GM23338 (cell line): Measurements from ENCODE around the gene ZFR. TPM values are rescaled to one million over a fixed set of nuclear protein-coding genes. Genes with fewer than 3 reads are reported as not detected.

Experiments
- ATAC-seq: fragments of 200-7000 bp; cut with Tn5 transposase; 3 replicates; pipeline ENCODE4 v1.9.1; 2020
- DNase-seq: peaks from one replicate; pipeline ENCODE4 v3.0.0-alpha.2; 2015; ENCODE audit warnings: low spot score
- H2AFZ ChIP-seq: fragments of 200-600 bp; sonication (generic); 2 replicates; pipeline ENCODE4 v1.8.0; 2016; ENCODE audit warnings: antibody characterized with exemption, mild to moderate bottlenecking, moderate library complexity
- H3F3A ChIP-seq: fragments of 200-600 bp; sonication (generic); replicated peaks from 2 replicates; pipeline ENCODE4 v1.8.0; 2017; ENCODE audit warnings: antibody characterized with exemption, mixed run types, low read depth
- H3K27ac ChIP-seq: fragments of 200-600 bp; sonication (generic); 2 replicates; pipeline ENCODE4 v1.6.1; 2016; ENCODE audit warnings: low read depth
- H3K27me3 ChIP-seq: fragments of 200-600 bp; sonication (generic); 2 replicates; pipeline ENCODE4 v1.8.0; 2016; ENCODE audit warnings: mild to moderate bottlenecking, mixed run types, moderate library complexity; ENCODE audit not compliant: insufficient read depth
- H3K36me3 ChIP-seq: fragments of 200-600 bp; sonication (generic); 2 replicates; pipeline ENCODE4 v1.8.0; 2016; ENCODE audit warnings: mild to moderate bottlenecking; ENCODE audit not compliant: insufficient read depth
- H3K4me1 ChIP-seq: fragments of 200-600 bp; sonication (generic); 2 replicates; pipeline ENCODE4 v1.8.0; 2016; ENCODE audit warnings: mild to moderate bottlenecking, moderate library complexity; ENCODE audit not compliant: insufficient read depth
- H3K4me2 ChIP-seq: fragments of 200-600 bp; sonication (generic); 2 replicates; pipeline ENCODE4 v1.7.1; 2017; ENCODE audit warnings: mixed run types
- H3K4me3 ChIP-seq: fragments of 200-600 bp; sonication (generic); 2 replicates; pipeline ENCODE4 v1.6.1; 2016; ENCODE audit warnings: mixed run types
- H3K79me2 ChIP-seq: fragments of 200-600 bp; sonication (generic); replicated peaks from 2 replicates; pipeline ENCODE4 v1.8.0; 2017; ENCODE audit warnings: mild to moderate bottlenecking; ENCODE audit not compliant: insufficient read depth
- H3K9me2 ChIP-seq: fragments of 200-600 bp; sonication (generic); 2 replicates; pipeline ENCODE4 v1.8.0; 2017; ENCODE audit not compliant: insufficient read depth
- H4K20me1 ChIP-seq: fragments of 200-600 bp; sonication (generic); replicated peaks from 2 replicates; pipeline ENCODE4 v1.8.0; 2017; ENCODE audit warnings: mild to moderate bottlenecking; ENCODE audit not compliant: insufficient read depth
- H3K27ac Mint-ChIP-seq: 2 replicates; pipeline ENCODE4 v1.8.0; 2020; ENCODE audit warnings: inconsistent platforms, mild to moderate bottlenecking, moderate library complexity, mixed read lengths
- H3K27me3 Mint-ChIP-seq: 3 replicates; pipeline ENCODE4 v1.8.0; 2022; ENCODE audit warnings: low read depth, mild to moderate bottlenecking, moderate library complexity, mixed read lengths, inconsistent platforms; ENCODE audit not compliant: insufficient read depth, poor library complexity
- H3K36me3 Mint-ChIP-seq: 3 replicates; pipeline ENCODE4 v1.8.0; 2021; ENCODE audit warnings: low read depth, mild to moderate bottlenecking, inconsistent platforms, moderate library complexity, mixed read lengths
- H3K4me1 Mint-ChIP-seq: 3 replicates; pipeline ENCODE4 v1.8.0; 2020; ENCODE audit warnings: mild to moderate bottlenecking, inconsistent platforms, mixed read lengths
- H3K4me3 Mint-ChIP-seq: 3 replicates; pipeline ENCODE4 v1.8.0; 2021; ENCODE audit warnings: moderate library complexity, mild to moderate bottlenecking, inconsistent platforms, mixed read lengths
- H3K9me3 Mint-ChIP-seq: 3 replicates; pipeline ENCODE4 v1.8.0; 2020; ENCODE audit warnings: moderate library complexity, mild to moderate bottlenecking, inconsistent platforms, mixed read lengths
- CREB1 ChIP-seq: fragments of 250-450 bp; sonication (Bioruptor Pico); IDR thresholded peaks from 2 replicates; pipeline ENCODE4 v1.5.0; 2020; ENCODE audit warnings: low read depth, mild to moderate bottlenecking, moderate library complexity
- ETS1 ChIP-seq: IDR thresholded peaks from 2 replicates; pipeline ENCODE4 v1.6.1; 2016; ENCODE audit warnings: antibody characterized with exemption
- EZH2 ChIP-seq: fragments of 200-600 bp; sonication (generic); IDR thresholded peaks from one replicate; pipeline ENCODE4 v1.8.0; 2017; ENCODE audit warnings: antibody characterized with exemption, mild to moderate bottlenecking, low read depth; ENCODE audit not compliant: unreplicated experiment
- EZH2phosphoT487 ChIP-seq: fragments of 200-600 bp; sonication (generic); IDR thresholded peaks from one replicate; pipeline ENCODE4 v1.8.1; 2018; ENCODE audit warnings: antibody characterized with exemption; ENCODE audit not compliant: unreplicated experiment
- JUNB ChIP-seq: IDR thresholded peaks from one replicate; pipeline ENCODE4 v1.6.1; 2016; ENCODE audit warnings: antibody characterized with exemption; ENCODE audit not compliant: unreplicated experiment
- NANOG ChIP-seq: IDR thresholded peaks from 2 replicates; pipeline ENCODE4 v1.6.1; 2016; ENCODE audit warnings: antibody characterized with exemption, borderline replicate concordance
- POLR2AphosphoS5 ChIP-seq: IDR thresholded peaks from 2 replicates; pipeline ENCODE4 v1.6.1; 2016; ENCODE audit warnings: antibody characterized with exemption, low read depth
- STAT1 ChIP-seq: IDR thresholded peaks from one replicate; pipeline ENCODE4 v1.6.1; 2016; ENCODE audit warnings: antibody characterized with exemption; ENCODE audit not compliant: unreplicated experiment
- ZNF114 ChIP-seq: fragments of 250-450 bp; sonication (Bioruptor Pico); IDR thresholded peaks from 2 replicates; pipeline ENCODE4 v1.5.0; 2020; ENCODE audit warnings: mild to moderate bottlenecking, moderate library complexity
- ZNF331 ChIP-seq: fragments of 250-450 bp; sonication (Bioruptor Pico); IDR thresholded peaks from 2 replicates; pipeline ENCODE4 v1.5.0; 2020; ENCODE audit warnings: low read depth, mild to moderate bottlenecking, moderate library complexity
- polyA plus RNA-seq: library from polyadenylated mRNA; unstranded; fragments of >200 nt; fragmentation: Nextera tagmentation; extraction: Ambion mirVana; gene quantifications from 2 replicates; pipeline ENCODE4 v1.2.1, GENCODE V29; 2016
- total RNA-seq: library from RNA; depleted of rRNA; stranded (reverse); fragments of >200 nt; shearing (Covaris generic); gene quantifications from 2 replicates; pipeline ENCODE4 v1.2.3, GENCODE V29; 2014
- TF ChIP-seq, protein P1 (sequence below), 2 experiments: fragments of 200-600 bp in 1 of 2; sonication (generic) in 1 of 2; conservative IDR thresholded peaks; 2 replicates each; pipeline versions ENCODE4 v1.5.1 to v1.6.1; 2016 to 2017; ENCODE audit warnings: antibody characterized with exemption in 2 of 2, low read depth in 2 of 2, mild to moderate bottlenecking in 2 of 2, moderate library complexity in 1 of 2

The ZFR gene
- total and polyA plus RNA-seq, 2 experiments from 2014 or later, result 92.4 to 103 TPM

- no peak for TF ChIP-seq CREB1 (CRISPR knock-in tag)
- TF ChIP-seq ZNF114, result no peak
- TF ChIP-seq NANOG, result no peak
- TF ChIP-seq EZH2phosphoT487, result no peak
These were observed 20.5 kb upstream of the ZFR start (continued) for GRCh38 chr5:32465076-32465475.

DNA sequence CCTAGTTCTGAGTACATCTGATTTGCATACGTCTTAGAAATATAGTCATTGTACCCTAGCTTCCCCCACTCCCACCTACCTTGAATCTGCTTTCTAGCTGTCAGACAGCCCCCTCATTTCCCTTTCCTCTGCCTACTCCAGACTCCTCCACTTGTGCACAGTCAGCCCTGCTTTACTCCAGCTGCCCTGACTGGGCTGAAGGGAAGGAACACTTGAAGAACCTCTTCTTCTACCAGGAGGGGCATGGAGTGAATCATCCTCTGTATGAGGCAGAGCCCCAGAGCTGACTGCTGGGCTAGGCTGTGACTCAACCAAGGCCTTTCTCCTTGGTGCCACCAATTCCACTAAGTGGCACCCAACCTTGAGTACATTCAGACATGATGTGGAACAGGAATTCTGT lies 18.1 kb upstream of the ZFR start:
- H2AFZ ChIP-seq, result no peak overlapping the region
- H3K36me3 ChIP-seq, result no peaks in the 10 kb centered on the region
- Mint-ChIP-seq H3K36me3 (no peaks in the 10 kb centered on the region), H3K9me3 (peaks cover 7% of the 10 kb centered on the region), H3K4me1 (peaks cover 5% of the 10 kb centered on the region; the same call in 2 of the 3 replicates), H3K4me3 (no peak overlapping the region), H3K27me3 (peaks cover 2% of the 10 kb centered on the region), H3K27ac (no peak overlapping the region)
- no peak for TF ChIP-seq POLR2AphosphoS5
- no peak for TF ChIP-seq STAT1
- no peak for TF ChIP-seq EZH2
- TF ChIP-seq, protein P1, sequence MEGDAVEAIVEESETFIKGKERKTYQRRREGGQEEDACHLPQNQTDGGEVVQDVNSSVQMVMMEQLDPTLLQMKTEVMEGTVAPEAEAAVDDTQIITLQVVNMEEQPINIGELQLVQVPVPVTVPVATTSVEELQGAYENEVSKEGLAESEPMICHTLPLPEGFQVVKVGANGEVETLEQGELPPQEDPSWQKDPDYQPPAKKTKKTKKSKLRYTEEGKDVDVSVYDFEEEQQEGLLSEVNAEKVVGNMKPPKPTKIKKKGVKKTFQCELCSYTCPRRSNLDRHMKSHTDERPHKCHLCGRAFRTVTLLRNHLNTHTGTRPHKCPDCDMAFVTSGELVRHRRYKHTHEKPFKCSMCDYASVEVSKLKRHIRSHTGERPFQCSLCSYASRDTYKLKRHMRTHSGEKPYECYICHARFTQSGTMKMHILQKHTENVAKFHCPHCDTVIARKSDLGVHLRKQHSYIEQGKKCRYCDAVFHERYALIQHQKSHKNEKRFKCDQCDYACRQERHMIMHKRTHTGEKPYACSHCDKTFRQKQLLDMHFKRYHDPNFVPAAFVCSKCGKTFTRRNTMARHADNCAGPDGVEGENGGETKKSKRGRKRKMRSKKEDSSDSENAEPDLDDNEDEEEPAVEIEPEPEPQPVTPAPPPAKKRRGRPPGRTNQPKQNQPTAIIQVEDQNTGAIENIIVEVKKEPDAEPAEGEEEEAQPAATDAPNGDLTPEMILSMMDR (conservative IDR thresholded peaks at IDR 0.05; ENCODE audit: low read depth in 2 of 2), result no peak
- no peak for TF ChIP-seq ETS1
- no peak for TF ChIP-seq EZH2phosphoT487
- TF ChIP-seq ZNF331, result no peak
- TF ChIP-seq CREB1 (CRISPR knock-in tag), result no peak
- no peak for TF ChIP-seq ZNF114
- no peak for TF ChIP-seq JUNB
- no peak for ATAC-seq
- no peak overlapping the region for H3K27ac ChIP-seq
- no peaks in the 10 kb centered on the region for H4K20me1 ChIP-seq
- H3K27me3 ChIP-seq, result no peaks in the 10 kb centered on the region
- no peak overlapping the region for H3K4me3 ChIP-seq
- 0 out of 2 replicates have a peak, but pooled peaks cover 4% of the 10 kb centered on the region for H3K9me2 ChIP-seq
- H3F3A ChIP-seq, result no peaks in the 10 kb centered on the region
- H3K4me2 ChIP-seq, result no peak overlapping the region
- H3K79me2 ChIP-seq, result no peaks in the 10 kb centered on the region
- H3K4me1 ChIP-seq, result no peaks in the 10 kb centered on the region
- no peak for DNase-seq

GRCh38 chr5:32461441-32462120 lies 17.0 kb upstream of the ZFR start:
- no peak for TF ChIP-seq STAT1
- TF ChIP-seq ETS1, result no peak
- no peak for TF ChIP-seq CREB1 (CRISPR knock-in tag)
- TF ChIP-seq, protein P1 (conservative IDR thresholded peaks at IDR 0.05; ENCODE audit: low read depth in 2 of 2), result no peak
- TF ChIP-seq NANOG, result no peak
- no peak for DNase-seq
- H3K9me2 ChIP-seq, result 0 out of 2 replicates have a peak, but pooled peaks cover 4% of the 10 kb centered on the region
- H2AFZ ChIP-seq, result no peak overlapping the region; the same call in 1 of the 2 replicates
- no peaks in the 10 kb centered on the region for H3K36me3 Mint-ChIP-seq
- ATAC-seq, result no peak
- H3K4me3 ChIP-seq, result no peak overlapping the region
- H3K27me3 Mint-ChIP-seq, result peaks cover 2% of the 10 kb centered on the region
- H3K4me1 ChIP-seq, result no peaks in the 10 kb centered on the region
- H3K4me2 ChIP-seq, result no peak overlapping the region
- H3K4me3 Mint-ChIP-seq, result no peak overlapping the region
- no peaks in the 10 kb centered on the region for H3K36me3 ChIP-seq
- no peaks in the 10 kb centered on the region for H3K79me2 ChIP-seq
- no peaks in the 10 kb centered on the region for H4K20me1 ChIP-seq
- H3K27ac ChIP-seq, result no peak overlapping the region
- H3K4me1 Mint-ChIP-seq, result peaks cover 5% of the 10 kb centered on the region; the same call in 2 of the 3 replicates
- H3K9me3 Mint-ChIP-seq, result peaks cover 7% of the 10 kb centered on the region
- H3K27me3 ChIP-seq, result no peaks in the 10 kb centered on the region
- no peaks in the 10 kb centered on the region for H3F3A ChIP-seq
- no peak overlapping the region for H3K27ac Mint-ChIP-seq
